Colonic mucosa (tissue), 4 donors: ENCODE measurements around the gene SRGAP1. TPM values are rescaled to one million over a fixed set of nuclear protein-coding genes. Genes with fewer than 3 reads are reported as not detected.

Experiments used
- DNase-seq: peaks from one replicate; pipeline ENCODE4 v3.0.0-alpha.2; 2020
- H3K27ac ChIP-seq: fragments of 200-600 bp; one replicate; pipeline ENCODE4 v1.8.0; 2021
- H3K27me3 ChIP-seq: fragments of 200-600 bp; one replicate; pipeline ENCODE4 v1.8.0; 2021
- H3K36me3 ChIP-seq: fragments of 200-600 bp; one replicate; pipeline ENCODE4 v1.8.0; 2021
- H3K4me1 ChIP-seq: fragments of 200-600 bp; one replicate; pipeline ENCODE4 v1.8.0; 2021; ENCODE audit warnings: mild to moderate bottlenecking
- H3K4me3 ChIP-seq: fragments of 200-600 bp; one replicate; pipeline ENCODE4 v1.8.0; 2021
- H3K9ac ChIP-seq, 2 donors: one replicate each; pipeline ENCODE4 v1.7.0; 2013; ENCODE audit warnings: control low read depth in 2 of 2, low read depth in 2 of 2, low read length in 2 of 2
- H3K9me3 ChIP-seq: fragments of 200-600 bp; one replicate; pipeline ENCODE4 v1.8.0; 2021
- intact Hi-C: fragments of 100-400 bp; cut with DNase I; formaldehyde crosslinking; loops from one replicate; pipeline ENCODE4 v1.14.1; 2022
- total RNA-seq, 2 donors: library from RNA; stranded (reverse); fragmentation: NEBNext Ultra II Directional in 1 of 2; extraction: Animal tissue kit (Norgen Biotek cat#: 25700) in 1 of 2; gene quantifications; one replicate each; pipeline ENCODE4 v1.2.1, GENCODE V29; 2021
- TF ChIP-seq, protein P1 (sequence below): fragments of 200-600 bp; IDR thresholded peaks from one replicate; pipeline ENCODE4 v1.8.0; 2022; ENCODE audit warnings: antibody characterized with exemption, mild to moderate bottlenecking
- donor health status: healthy.
- donor health status: DM: no; HTN: no; CAD: no.
- donor health status: DM: no; HTN: no; CAD: no.

SRGAP1 gene
- total RNA-seq, 2 donors from 2014 or later = 8.7 to 9.8 TPM

DNA sequence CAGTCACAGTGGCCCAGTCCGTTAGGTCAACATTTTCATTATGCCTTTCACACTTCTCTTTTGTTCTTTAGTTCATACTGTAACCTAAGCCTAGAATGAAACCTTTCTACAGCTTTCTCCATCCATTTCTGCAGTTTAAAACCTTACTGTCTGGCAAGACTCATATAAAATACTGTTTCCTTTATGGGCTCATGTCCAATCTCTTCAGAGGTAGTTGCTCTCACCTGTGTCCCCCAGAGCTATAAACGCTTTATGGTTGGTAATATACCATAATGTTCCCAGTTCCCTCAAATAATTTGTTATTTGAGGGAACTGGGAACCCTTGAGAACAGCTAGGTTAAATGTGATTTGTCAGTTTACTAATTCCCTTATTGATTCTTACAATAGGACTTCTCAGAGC, 83.0 kb downstream of the SRGAP1 start:
- no peak overlapping the region for H3K9ac ChIP-seq
- no peak for DNase-seq
- no peaks in the 10 kb centered on the region for H3K9me3 ChIP-seq
- no peaks in the 10 kb centered on the region for H3K27me3 ChIP-seq
- no peak overlapping the region for H3K27ac ChIP-seq
- TF ChIP-seq, protein P1, sequence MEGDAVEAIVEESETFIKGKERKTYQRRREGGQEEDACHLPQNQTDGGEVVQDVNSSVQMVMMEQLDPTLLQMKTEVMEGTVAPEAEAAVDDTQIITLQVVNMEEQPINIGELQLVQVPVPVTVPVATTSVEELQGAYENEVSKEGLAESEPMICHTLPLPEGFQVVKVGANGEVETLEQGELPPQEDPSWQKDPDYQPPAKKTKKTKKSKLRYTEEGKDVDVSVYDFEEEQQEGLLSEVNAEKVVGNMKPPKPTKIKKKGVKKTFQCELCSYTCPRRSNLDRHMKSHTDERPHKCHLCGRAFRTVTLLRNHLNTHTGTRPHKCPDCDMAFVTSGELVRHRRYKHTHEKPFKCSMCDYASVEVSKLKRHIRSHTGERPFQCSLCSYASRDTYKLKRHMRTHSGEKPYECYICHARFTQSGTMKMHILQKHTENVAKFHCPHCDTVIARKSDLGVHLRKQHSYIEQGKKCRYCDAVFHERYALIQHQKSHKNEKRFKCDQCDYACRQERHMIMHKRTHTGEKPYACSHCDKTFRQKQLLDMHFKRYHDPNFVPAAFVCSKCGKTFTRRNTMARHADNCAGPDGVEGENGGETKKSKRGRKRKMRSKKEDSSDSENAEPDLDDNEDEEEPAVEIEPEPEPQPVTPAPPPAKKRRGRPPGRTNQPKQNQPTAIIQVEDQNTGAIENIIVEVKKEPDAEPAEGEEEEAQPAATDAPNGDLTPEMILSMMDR = no peak
- intact Hi-C loops = no loop called here
- H3K4me1 ChIP-seq = no peaks in the 10 kb centered on the region
- no peak overlapping the region for H3K4me3 ChIP-seq
- no peaks in the 10 kb centered on the region for H3K36me3 ChIP-seq

DNA sequence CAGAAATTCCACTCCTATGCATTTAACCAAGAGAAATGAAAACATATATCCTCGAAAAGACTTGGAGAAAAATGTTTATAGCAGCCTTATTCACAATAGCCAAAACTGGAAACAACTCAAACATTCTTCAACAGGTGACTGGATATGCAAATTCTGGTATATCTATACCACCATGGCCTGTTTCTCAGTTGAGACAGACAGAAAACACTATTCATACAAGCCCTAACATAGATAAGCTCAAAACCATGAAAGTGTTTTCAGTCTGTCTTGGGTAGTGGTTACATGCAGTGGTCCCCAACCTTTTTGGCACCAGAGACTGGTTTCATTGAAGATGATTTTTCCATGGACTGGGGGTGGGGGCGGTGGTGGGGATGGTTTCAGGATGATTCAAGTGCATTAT, 83.8 kb downstream of the SRGAP1 start:
- intact Hi-C loops = no loop called here
- H3K4me3 ChIP-seq = no peak overlapping the region
- no peak overlapping the region for H3K9ac ChIP-seq
- H3K4me1 ChIP-seq = no peaks in the 10 kb centered on the region
- H3K9me3 ChIP-seq = no peaks in the 10 kb centered on the region
- H3K27me3 ChIP-seq = no peaks in the 10 kb centered on the region
- TF ChIP-seq, protein P1 = no peak
- no peak for DNase-seq
- H3K36me3 ChIP-seq = no peaks in the 10 kb centered on the region
- no peak overlapping the region for H3K27ac ChIP-seq

DNA sequence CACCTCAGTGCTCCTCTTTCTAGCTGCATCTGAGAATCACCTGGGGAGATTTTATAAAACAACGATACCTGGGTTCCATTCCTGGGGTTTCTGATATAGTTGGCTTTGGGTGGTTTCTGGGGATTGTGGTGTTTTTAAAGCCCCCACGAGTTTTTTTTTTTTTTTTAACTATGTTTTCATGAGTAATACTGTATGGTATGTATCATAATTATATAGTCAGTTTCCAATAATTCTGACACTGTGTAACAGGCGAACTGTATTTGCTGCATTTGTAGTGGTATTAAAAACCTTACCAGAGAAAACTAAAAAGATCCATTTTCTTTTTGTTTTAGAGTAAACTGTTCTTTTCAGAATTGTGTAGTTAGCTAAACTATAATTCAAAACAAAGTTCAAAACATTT, 84.9 kb downstream of the SRGAP1 start:
- H3K4me1 ChIP-seq = no peaks in the 10 kb centered on the region
- H3K36me3 ChIP-seq = no peaks in the 10 kb centered on the region
- no peaks in the 10 kb centered on the region for H3K9me3 ChIP-seq
- TF ChIP-seq, protein P1 = no peak
- no peak overlapping the region for H3K4me3 ChIP-seq
- no peak overlapping the region for H3K9ac ChIP-seq
- DNase-seq = no peak
- no peaks in the 10 kb centered on the region for H3K27me3 ChIP-seq
- H3K27ac ChIP-seq = no peak overlapping the region
- intact Hi-C loops = no loop called here

DNA sequence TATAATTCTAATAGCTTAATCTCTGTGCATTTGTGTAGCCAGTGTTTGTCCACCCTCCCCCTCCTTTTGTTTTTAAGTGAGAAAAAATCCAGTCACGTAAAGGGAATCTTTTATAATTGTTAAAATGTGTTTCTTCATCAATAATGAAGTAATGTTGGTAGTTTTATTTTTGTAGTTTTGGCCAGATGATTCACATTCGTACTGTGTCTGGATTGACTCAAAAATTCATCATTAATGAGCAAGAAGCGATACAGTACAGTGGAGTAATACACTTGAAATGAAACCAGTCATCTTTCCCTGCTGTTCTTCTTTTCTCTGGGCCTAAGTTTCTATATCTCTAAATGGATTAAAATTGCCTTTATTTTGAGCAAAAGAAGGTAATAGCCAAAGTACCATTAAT, 86.5 kb downstream of the SRGAP1 start:
- no peaks in the 10 kb centered on the region for H3K9me3 ChIP-seq
- intact Hi-C loops = loop anchor here (10.0 kb wide), 1 partner anchor 86 kb away; the partner anchor contains the start of gene SRGAP1
- no peak overlapping the region for H3K9ac ChIP-seq
- TF ChIP-seq, protein P1 = no peak
- DNase-seq = no peak
- no peak overlapping the region for H3K27ac ChIP-seq
- H3K4me3 ChIP-seq = no peak overlapping the region
- H3K36me3 ChIP-seq = no peaks in the 10 kb centered on the region
- H3K4me1 ChIP-seq = no peaks in the 10 kb centered on the region
- H3K27me3 ChIP-seq = no peaks in the 10 kb centered on the region

GRCh38 chr12:63931703-63932102, 87.2 kb downstream of the SRGAP1 start:
- no peak for DNase-seq
- H3K4me1 ChIP-seq = no peaks in the 10 kb centered on the region
- H3K27me3 ChIP-seq = no peaks in the 10 kb centered on the region
- no peaks in the 10 kb centered on the region for H3K36me3 ChIP-seq
- no peak overlapping the region for H3K27ac ChIP-seq
- H3K9ac ChIP-seq = no peak overlapping the region
- intact Hi-C loops = loop anchor here (10.0 kb wide), 1 partner anchor 87 kb away; the partner anchor contains the start of gene SRGAP1
- H3K4me3 ChIP-seq = no peak overlapping the region
- H3K9me3 ChIP-seq = no peaks in the 10 kb centered on the region
- TF ChIP-seq, protein P1 = no peak

DNA sequence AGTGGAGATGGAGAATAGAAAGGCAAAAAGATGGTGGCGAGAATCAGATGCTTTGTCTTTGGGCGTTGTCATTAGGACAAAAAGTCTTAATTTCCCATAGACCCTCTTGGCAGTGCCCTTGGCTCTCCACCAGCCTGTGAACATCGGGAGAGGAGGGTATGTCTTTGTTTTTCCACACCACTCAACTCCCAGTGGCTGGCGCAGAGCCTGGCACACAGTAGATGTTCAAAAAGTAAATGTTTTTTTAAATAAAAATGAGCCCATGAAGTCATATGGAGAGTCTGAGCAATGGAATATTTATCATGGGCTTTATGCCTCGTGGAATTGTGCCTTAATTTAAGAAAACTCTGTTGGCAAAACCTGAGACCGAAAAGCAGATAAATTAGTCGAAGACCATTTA, 90.4 kb downstream of the SRGAP1 start:
- intact Hi-C loops = loop anchor here (10.0 kb wide), 1 partner anchor 90 kb away; the partner anchor contains the start of gene SRGAP1
- H3K4me1 ChIP-seq = no peaks in the 10 kb centered on the region
- no peaks in the 10 kb centered on the region for H3K27me3 ChIP-seq
- DNase-seq = no peak
- H3K36me3 ChIP-seq = no peaks in the 10 kb centered on the region
- H3K4me3 ChIP-seq = no peak overlapping the region
- H3K9ac ChIP-seq = no peak overlapping the region
- TF ChIP-seq, protein P1 = no peak
- no peak overlapping the region for H3K27ac ChIP-seq
- no peaks in the 10 kb centered on the region for H3K9me3 ChIP-seq
